ENCODE data around the gene SLX9.

SLX9 gene

DNA sequence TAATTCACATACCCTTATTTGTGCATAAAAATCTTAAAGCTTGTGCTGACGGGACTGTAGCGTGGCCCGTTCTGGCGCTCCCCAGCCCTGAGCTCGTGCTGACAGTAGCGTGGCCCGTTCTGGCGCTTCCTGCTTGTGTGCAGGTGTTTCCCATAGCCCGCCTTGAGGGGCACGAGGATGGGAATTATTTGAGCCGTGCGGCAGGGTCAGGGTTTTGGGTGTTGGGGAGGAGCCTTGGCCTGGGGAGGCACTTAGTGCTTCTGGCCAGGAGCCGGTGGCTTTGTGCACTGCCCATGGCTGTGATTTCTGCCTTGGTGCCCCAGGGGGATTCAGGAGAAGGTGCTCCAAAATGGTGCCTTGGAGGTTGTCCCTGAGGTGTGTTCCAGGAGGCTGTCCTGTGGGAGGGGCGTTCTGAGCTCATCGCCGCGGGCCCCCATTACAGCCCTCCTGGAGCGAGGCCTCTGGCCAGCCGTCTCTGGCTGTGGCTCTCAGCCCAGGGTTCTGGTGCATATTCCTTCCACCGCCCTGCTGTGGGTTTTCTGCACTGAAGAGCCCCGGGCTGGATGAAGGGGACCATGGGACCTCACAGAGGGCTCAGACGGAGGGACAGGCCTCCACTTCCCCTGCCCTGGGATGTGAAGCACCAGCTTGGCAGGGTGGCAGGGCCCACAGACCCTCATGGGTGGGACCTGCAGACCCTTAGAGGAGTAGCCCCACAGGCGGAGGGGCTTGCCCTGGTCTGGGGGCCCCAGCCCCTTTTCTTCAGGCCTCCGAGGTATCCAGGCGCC, 6.6 kb downstream of the SLX9 start:
- Histone ChIP-seq H4K8ac (ENCODE audit: low read length) (no peak overlapping the region), H2BK120ac (ENCODE audit: low read depth, low read length) (no peak overlapping the region), H3K27ac (ENCODE audit: low read length, poor library complexity, severe bottlenecking) (no peak overlapping the region), H3K9ac (ENCODE audit: low read length) (no peak overlapping the region), H3K23ac (ENCODE audit: low read length in 2 of 2) (no peak overlapping the region), H2BK5ac (ENCODE audit: low read depth, low read length, poor library complexity, severe bottlenecking) (no peak overlapping the region), H3K36me3 (ENCODE audit: control insufficient read depth in 1 of 2, insufficient read depth in 2 of 2, low read depth in 1 of 2, low read length in 2 of 2) (peaks cover 29 to 79% of the 10 kb centered on the region in 2 experiments), H3K4ac (ENCODE audit: low read depth in 1 of 2, low read length in 2 of 2) (no peak overlapping the region), H3K4me2 (ENCODE audit: low read length, poor library complexity, severe bottlenecking) (no peak overlapping the region), H3K4me1 (ENCODE audit: control insufficient read depth, insufficient read depth, low read depth, low read length) (peaks cover 18% of the 10 kb centered on the region), H3K9me3 (ENCODE audit: control insufficient read depth, low read length) (no peaks in the 10 kb centered on the region), H3K4me3 (ENCODE audit: insufficient read depth in 1 of 2, low read depth in 1 of 2, low read length in 2 of 2) (no peak overlapping the region), H3K27me3 (ENCODE audit: control insufficient read depth in 1 of 2, insufficient read depth in 1 of 2, low read length in 2 of 2) (no peaks in the 10 kb centered on the region), H3K79me1 (replicated peaks; ENCODE audit: low read length, poor library complexity, severe bottlenecking) (peaks cover 67% of the 10 kb centered on the region), H2AK5ac (ENCODE audit: low read length, severe bottlenecking) (no peak overlapping the region), H4K91ac (ENCODE audit: low read length) (no peak overlapping the region), H2BK15ac (ENCODE audit: low read depth, poor library complexity, severe bottlenecking) (no peak overlapping the region), H3K14ac (ENCODE audit: low read length in 2 of 2) (no peak overlapping the region), H2AFZ (ENCODE audit: low read depth, low read length) (no peak overlapping the region), H3K18ac (ENCODE audit: low read depth in 1 of 2, low read length in 2 of 2) (no peak overlapping the region), H2BK12ac (ENCODE audit: low read length in 2 of 2) (no peak overlapping the region)
- DNase-seq, result no peak
- WGBS, result 97% methylated on average over 25 of the region's 25 CpGs

DNA sequence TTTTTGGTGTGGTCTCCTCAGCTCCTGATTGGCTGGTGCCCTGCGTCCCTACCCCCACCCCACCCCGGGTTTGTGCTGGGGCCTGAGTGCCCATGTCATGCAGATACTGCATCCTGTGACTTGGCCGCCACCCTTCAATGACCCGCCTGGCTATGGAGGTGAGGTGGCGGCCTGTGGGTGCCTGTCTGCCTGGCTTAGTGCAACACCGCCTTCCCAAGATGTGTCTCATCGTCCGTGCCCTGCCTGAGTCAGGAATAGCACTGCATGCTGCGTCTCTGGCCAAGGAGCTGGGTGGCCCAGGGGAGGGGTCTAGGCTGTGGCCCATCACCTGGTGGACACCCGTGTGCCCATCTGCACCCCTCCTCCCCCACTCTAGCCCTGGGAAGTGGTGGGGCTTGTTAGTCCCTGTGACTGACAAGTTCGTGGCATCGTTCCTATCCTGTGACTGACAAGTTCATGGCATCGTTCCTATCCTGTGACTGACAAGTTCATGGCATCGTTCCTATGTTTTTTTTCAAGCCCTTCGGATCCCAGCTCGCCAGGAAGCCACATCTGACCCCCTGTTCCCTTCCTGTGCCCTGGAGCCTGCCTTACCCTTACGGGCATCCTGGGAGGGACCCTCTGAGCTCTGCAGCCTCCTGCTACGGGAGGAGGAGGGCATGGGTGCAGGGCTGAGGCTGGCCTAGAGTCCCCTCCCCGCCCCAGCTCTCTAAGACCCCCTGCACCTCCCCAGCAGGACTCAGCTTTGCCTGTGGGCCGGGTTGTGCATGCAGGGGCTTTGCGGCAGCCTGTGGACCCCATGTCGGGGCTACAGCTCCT, 7.5 kb downstream of the SLX9 start:
- Histone ChIP-seq H3K27me3 (ENCODE audit: control insufficient read depth in 1 of 2, insufficient read depth in 1 of 2, low read length in 2 of 2) (no peaks in the 10 kb centered on the region), H3K4me2 (ENCODE audit: low read length, poor library complexity, severe bottlenecking) (no peak overlapping the region), H2BK120ac (ENCODE audit: low read depth, low read length) (no peak overlapping the region), H3K9ac (ENCODE audit: low read length) (no peak overlapping the region), H3K23ac (ENCODE audit: low read length in 2 of 2) (no peak overlapping the region), H3K4ac (ENCODE audit: low read depth in 1 of 2, low read length in 2 of 2) (no peak overlapping the region), H2BK5ac (ENCODE audit: low read depth, low read length, poor library complexity, severe bottlenecking) (no peak overlapping the region), H2BK12ac (ENCODE audit: low read length in 2 of 2) (no peak overlapping the region), H3K36me3 (ENCODE audit: control insufficient read depth in 1 of 2, insufficient read depth in 2 of 2, low read depth in 1 of 2, low read length in 2 of 2) (peaks cover 28 to 79% of the 10 kb centered on the region in 2 experiments), H2BK15ac (ENCODE audit: low read depth, poor library complexity, severe bottlenecking) (no peak overlapping the region), H3K9me3 (ENCODE audit: control insufficient read depth, low read length) (no peaks in the 10 kb centered on the region), H3K18ac (ENCODE audit: low read depth in 1 of 2, low read length in 2 of 2) (no peak overlapping the region), H2AK5ac (ENCODE audit: low read length, severe bottlenecking) (no peak overlapping the region), H2AFZ (ENCODE audit: low read depth, low read length) (no peak overlapping the region), H3K14ac (ENCODE audit: low read length in 2 of 2) (no peak overlapping the region), H4K91ac (ENCODE audit: low read length) (no peak overlapping the region), H3K4me1 (ENCODE audit: control insufficient read depth, insufficient read depth, low read depth, low read length) (peaks cover 14% of the 10 kb centered on the region), H4K8ac (ENCODE audit: low read length) (no peak overlapping the region), H3K27ac (ENCODE audit: low read length, poor library complexity, severe bottlenecking) (no peak overlapping the region), H3K79me1 (replicated peaks; ENCODE audit: low read length, poor library complexity, severe bottlenecking) (peaks cover 60% of the 10 kb centered on the region), H3K4me3 (ENCODE audit: insufficient read depth in 1 of 2, low read depth in 1 of 2, low read length in 2 of 2) (peak overlapping the region in 1 of 2 experiments; percentile 9)
- no peak for DNase-seq
- 93% methylated on average over 22 of the region's 22 CpGs for WGBS

DNA sequence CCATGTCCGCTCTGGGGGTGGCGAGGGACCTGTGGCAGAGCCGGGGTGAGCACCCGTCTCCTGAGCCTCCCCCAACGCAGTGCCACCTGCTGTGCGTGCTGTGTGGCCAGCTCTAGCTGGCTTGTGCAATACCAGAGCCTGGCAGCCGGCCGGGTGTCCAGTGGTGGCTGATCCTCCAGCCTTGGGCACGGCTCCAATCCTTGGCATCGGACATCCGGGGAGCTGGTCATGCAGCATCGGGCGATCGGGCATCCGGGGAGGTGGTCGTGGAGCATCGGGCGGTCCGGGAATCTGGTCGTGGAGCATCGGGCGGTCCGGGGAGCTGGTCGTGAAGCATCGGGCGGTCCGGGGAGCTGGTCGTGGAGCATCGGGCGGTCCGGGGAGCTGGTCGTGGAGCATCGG, 8.1 kb downstream of the SLX9 start:
- Histone ChIP-seq H3K18ac (ENCODE audit: low read depth in 1 of 2, low read length in 2 of 2) (no peak overlapping the region), H3K4me1 (ENCODE audit: control insufficient read depth, insufficient read depth, low read depth, low read length) (peaks cover 14% of the 10 kb centered on the region), H2BK15ac (ENCODE audit: low read depth, poor library complexity, severe bottlenecking) (no peak overlapping the region), H3K79me1 (replicated peaks; ENCODE audit: low read length, poor library complexity, severe bottlenecking) (peaks cover 58% of the 10 kb centered on the region), H2BK120ac (ENCODE audit: low read depth, low read length) (no peak overlapping the region), H2AFZ (ENCODE audit: low read depth, low read length) (no peak overlapping the region), H2BK12ac (ENCODE audit: low read length in 2 of 2) (no peak overlapping the region), H3K23ac (ENCODE audit: low read length in 2 of 2) (no peak overlapping the region), H3K4ac (ENCODE audit: low read depth in 1 of 2, low read length in 2 of 2) (no peak overlapping the region), H3K4me2 (ENCODE audit: low read length, poor library complexity, severe bottlenecking) (no peak overlapping the region), H3K9ac (ENCODE audit: low read length) (no peak overlapping the region), H2AK5ac (ENCODE audit: low read length, severe bottlenecking) (no peak overlapping the region), H3K27me3 (ENCODE audit: control insufficient read depth in 1 of 2, insufficient read depth in 1 of 2, low read length in 2 of 2) (no peaks in the 10 kb centered on the region), H3K36me3 (ENCODE audit: control insufficient read depth in 1 of 2, insufficient read depth in 2 of 2, low read depth in 1 of 2, low read length in 2 of 2) (peaks cover 27 to 84% of the 10 kb centered on the region in 2 experiments), H4K8ac (ENCODE audit: low read length) (no peak overlapping the region), H3K4me3 (ENCODE audit: insufficient read depth in 1 of 2, low read depth in 1 of 2, low read length in 2 of 2) (peak overlapping the region in 1 of 2 experiments; percentile 9), H3K14ac (ENCODE audit: low read length in 2 of 2) (no peak overlapping the region), H3K9me3 (ENCODE audit: control insufficient read depth, low read length) (no peaks in the 10 kb centered on the region), H2BK5ac (ENCODE audit: low read depth, low read length, poor library complexity, severe bottlenecking) (no peak overlapping the region), H3K27ac (ENCODE audit: low read length, poor library complexity, severe bottlenecking) (no peak overlapping the region), H4K91ac (ENCODE audit: low read length) (no peak overlapping the region)
- WGBS, result 98% methylated on average over 33 of the region's 33 CpGs
- DNase-seq, result no peak

DNA sequence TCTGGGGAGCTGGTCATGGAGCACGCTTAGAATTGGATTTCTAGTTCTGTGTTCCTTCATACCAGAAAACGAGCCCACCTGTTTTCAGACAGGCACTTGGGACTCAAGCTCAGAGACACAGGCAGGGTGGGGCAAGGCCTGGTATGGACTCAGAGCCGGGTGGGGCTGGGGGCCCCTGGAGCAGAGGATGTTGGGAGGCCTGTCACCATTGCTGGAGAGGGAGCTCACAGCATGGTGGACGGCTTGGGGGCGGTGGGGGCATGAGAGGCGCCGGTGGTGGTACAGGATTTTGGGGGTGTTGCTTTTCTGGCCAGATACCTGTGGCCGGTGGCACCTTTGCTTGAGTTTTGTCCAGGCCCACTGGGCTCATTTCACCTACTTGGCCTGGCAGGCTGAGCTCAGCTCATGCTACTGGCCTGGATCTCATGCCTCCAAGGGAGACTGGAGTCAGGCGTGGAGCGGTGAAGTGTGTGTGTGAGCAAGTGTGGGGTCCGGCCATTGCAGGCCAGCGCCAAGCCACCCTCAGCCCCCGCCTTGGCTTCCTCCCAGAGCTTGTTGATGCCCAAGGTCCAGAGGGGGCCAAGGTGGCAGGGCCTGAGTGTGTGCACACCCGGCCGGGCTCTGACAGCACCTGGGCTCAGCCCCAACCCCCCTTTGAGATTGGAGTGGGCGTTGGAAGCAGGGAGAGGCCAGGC, 8.7 kb downstream of the SLX9 start:
- Histone ChIP-seq H2AK5ac (ENCODE audit: low read length, severe bottlenecking) (no peak overlapping the region), H3K9me3 (ENCODE audit: control insufficient read depth, low read length) (no peaks in the 10 kb centered on the region), H3K14ac (ENCODE audit: low read length in 2 of 2) (no peak overlapping the region), H4K8ac (ENCODE audit: low read length) (no peak overlapping the region), H3K9ac (ENCODE audit: low read length) (no peak overlapping the region), H2BK12ac (ENCODE audit: low read length in 2 of 2) (no peak overlapping the region), H3K18ac (ENCODE audit: low read depth in 1 of 2, low read length in 2 of 2) (no peak overlapping the region), H2BK15ac (ENCODE audit: low read depth, poor library complexity, severe bottlenecking) (no peak overlapping the region), H3K4me2 (ENCODE audit: low read length, poor library complexity, severe bottlenecking) (no peak overlapping the region), H3K36me3 (ENCODE audit: control insufficient read depth in 1 of 2, insufficient read depth in 2 of 2, low read depth in 1 of 2, low read length in 2 of 2) (peaks cover 25 to 87% of the 10 kb centered on the region in 2 experiments), H3K27me3 (ENCODE audit: control insufficient read depth in 1 of 2, insufficient read depth in 1 of 2, low read length in 2 of 2) (no peaks in the 10 kb centered on the region), H3K4me3 (ENCODE audit: insufficient read depth in 1 of 2, low read depth in 1 of 2, low read length in 2 of 2) (no peak overlapping the region), H3K4ac (ENCODE audit: low read depth in 1 of 2, low read length in 2 of 2) (no peak overlapping the region), H3K23ac (ENCODE audit: low read length in 2 of 2) (no peak overlapping the region), H4K91ac (ENCODE audit: low read length) (no peak overlapping the region), H3K4me1 (ENCODE audit: control insufficient read depth, insufficient read depth, low read depth, low read length) (peaks cover 14% of the 10 kb centered on the region), H2AFZ (ENCODE audit: low read depth, low read length) (no peak overlapping the region), H3K27ac (ENCODE audit: low read length, poor library complexity, severe bottlenecking) (no peak overlapping the region), H3K79me1 (replicated peaks; ENCODE audit: low read length, poor library complexity, severe bottlenecking) (peaks cover 60% of the 10 kb centered on the region), H2BK120ac (ENCODE audit: low read depth, low read length) (no peak overlapping the region), H2BK5ac (ENCODE audit: low read depth, low read length, poor library complexity, severe bottlenecking) (no peak overlapping the region)
- WGBS, result 91% methylated on average over 16 of the region's 16 CpGs
- no peak for DNase-seq

All from mesenchymal stem cell (in vitro differentiated cells and primary cell).